Mesangial cell (primary cell): ENCODE data around the gene CELF5. TPM values are rescaled to one million over a fixed set of nuclear protein-coding genes. Genes with fewer than 3 reads are reported as not detected.

Experiments
- total RNA-seq: library from RNA; depleted of rRNA; stranded (reverse); fragments of >200 nt; gene quantifications from 2 replicates; pipeline ENCODE4 v1.2.3, GENCODE V29; 2015

Gene CELF5
- total RNA-seq, result not detected in 2 replicates

DNA sequence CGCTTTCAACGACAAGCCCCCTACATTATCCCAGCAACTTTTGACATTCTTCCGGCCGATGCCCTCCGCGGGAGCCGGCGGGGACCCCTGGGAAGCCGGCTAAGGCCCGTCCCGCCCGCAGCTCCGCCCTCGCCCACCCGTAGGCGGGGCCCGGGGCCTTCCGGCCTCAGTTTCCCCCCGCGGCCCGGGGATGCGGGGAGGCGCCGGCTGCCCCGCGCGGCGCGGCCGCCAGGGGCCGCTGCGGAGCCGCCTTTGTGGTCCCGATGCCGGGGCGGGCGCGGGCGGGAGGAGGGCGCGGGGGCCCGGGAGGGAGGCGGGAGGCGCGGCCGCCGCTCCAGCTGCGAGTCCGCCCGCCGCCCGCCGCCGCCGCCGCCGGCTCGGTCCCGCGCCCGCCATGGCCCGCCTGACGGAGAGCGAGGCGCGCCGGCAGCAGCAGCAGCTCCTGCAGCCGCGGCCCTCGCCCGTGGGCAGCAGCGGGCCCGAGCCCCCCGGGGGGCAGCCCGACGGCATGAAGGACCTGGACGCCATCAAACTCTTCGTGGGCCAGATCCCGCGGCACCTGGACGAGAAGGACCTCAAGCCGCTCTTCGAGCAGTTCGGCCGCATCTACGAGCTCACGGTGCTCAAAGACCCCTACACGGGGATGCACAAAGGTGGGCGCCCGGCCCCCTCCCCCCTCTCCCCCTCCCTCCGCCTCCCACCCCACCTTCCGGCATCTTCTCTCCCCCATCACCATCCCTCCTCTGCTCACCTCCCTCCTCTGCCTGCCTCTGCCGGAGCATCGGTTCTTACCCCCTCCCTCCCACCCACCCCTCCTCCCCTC, at the start of gene CELF5:
Gene CELF5 (plus strand): TSS at position 316 of the 823 bp plus-strand sequence. CDS start 79 bp downstream, at position 395.

GRCh38 chr19:3178377-3178972, 46.0 kb upstream of the CELF5 start, which contains the start of gene S1PR4:
Gene S1PR4, plus strand, starts transcription at chr19:3178769. Its CDS starts 24 bp downstream, at chr19:3178793.

GRCh38 chr19:3185461-3186159, 38.9 kb upstream of the CELF5 start, which contains the start of gene NCLN:
Gene NCLN, plus strand, starts transcription at chr19:3185930. Its CDS starts 101 bp downstream, at chr19:3186031.

Other genes starting within 250 kb of the CELF5 start
- 0.49 and 0.51 TPM in 2 replicates for gene TLE6, start 247.1 kb upstream of the CELF5 start, total RNA-seq
- gene TLE2, start 195.4 kb upstream of the CELF5 start, total RNA-seq, result 0.16 and 5.6 TPM in 2 replicates
- gene TLE5, start 162.2 kb upstream of the CELF5 start, total RNA-seq, result 288 and 469 TPM in 2 replicates
- 54.0 and 85.6 TPM in 2 replicates for gene GNA11, start 130.3 kb upstream of the CELF5 start, total RNA-seq
- gene GNA15, start 88.6 kb upstream of the CELF5 start, total RNA-seq, result not detected in 2 replicates
- 0.38 TPM in 1 of 2 replicates, not detected in the other for gene S1PR4, start 45.9 kb upstream of the CELF5 start, total RNA-seq
- 65.3 and 128 TPM in 2 replicates for gene NCLN, start 38.7 kb upstream of the CELF5 start, total RNA-seq
- gene NFIC, start 141.9 kb downstream of the CELF5 start, total RNA-seq, result 46.8 and 52.0 TPM in 2 replicates